Stimulated activated CD4-positive, alpha-beta T cell treated with anti-CD3 and anti-CD28 coated beads, Interleukin-4, amount 100 ng/mL, for 1 hour (primary cell): Measurements from ENCODE around the gene TMEM179.

Source experiments
- DNase-seq: peaks from one replicate; pipeline ENCODE4 v3.0.0-alpha.2; 2020

The TMEM179 gene

GRCh38 chr14:104598039-104598909 is 6.3 kb downstream of the TMEM179 start:
- DNase-seq: no peak

- DNase-seq: no peak
Measured at GRCh38 chr14:104597576-104597975, 7.0 kb downstream of the TMEM179 start.

- no peak for DNase-seq
Measured at GRCh38 chr14:104596927-104597351, 7.6 kb downstream of the TMEM179 start.

- DNase-seq: no peak
Measured at GRCh38 chr14:104596451-104596918, 8.1 kb downstream of the TMEM179 start.

- DNase-seq: no peak
Measured at GRCh38 chr14:104595911-104596450, 8.6 kb downstream of the TMEM179 start.

- DNase-seq: no peak
Measured at GRCh38 chr14:104595116-104595675, 9.4 kb downstream of the TMEM179 start.

GRCh38 chr14:104594310-104595046 is 10.1 kb downstream of the TMEM179 start:
- no peak for DNase-seq

- DNase-seq: no peak
Measured at GRCh38 chr14:104593710-104594136, 10.8 kb downstream of the TMEM179 start.

GRCh38 chr14:104593241-104593701 is 11.3 kb downstream of the TMEM179 start:
- DNase-seq: no peak

- no peak for DNase-seq
Measured at GRCh38 chr14:104592785-104593184, 11.8 kb downstream of the TMEM179 start.

GRCh38 chr14:104592292-104592672 is 12.3 kb downstream of the TMEM179 start:
- DNase-seq: no peak

- DNase-seq: no peak
Measured at GRCh38 chr14:104591506-104592291, 12.9 kb downstream of the TMEM179 start.

- no peak for DNase-seq
Measured at GRCh38 chr14:104591031-104591430, 13.5 kb downstream of the TMEM179 start.

- no peak for DNase-seq
Measured at GRCh38 chr14:104590240-104590965, 14.2 kb downstream of the TMEM179 start.

GRCh38 chr14:104589338-104590195 is 15.0 kb downstream of the TMEM179 start:
- DNase-seq: no peak

GRCh38 chr14:104588066-104588857 is 16.3 kb downstream of the TMEM179 start:
- no peak for DNase-seq

GRCh38 chr14:104587641-104588040 is 16.9 kb downstream of the TMEM179 start:
- no peak for DNase-seq

- no peak for DNase-seq
Measured at GRCh38 chr14:104586832-104587620, 17.5 kb downstream of the TMEM179 start.
